Neural crest cell (in vitro differentiated cells): ENCODE data around the gene ATP9A. TPM values are rescaled to one million over a fixed set of nuclear protein-coding genes. Genes with fewer than 3 reads are reported as not detected.
"Not testable (repeated sequence)": the region's sequence is repeated elsewhere in the genome, so short reads cannot be mapped to it uniquely, and the experiment has no call there.

Experiments
- DNase-seq: peaks from one replicate; pipeline ENCODE4 v3.0.0; 2021; ENCODE audit warnings: low read depth, mixed read lengths, low spot score
- H3K27ac Mint-ChIP-seq: one replicate; pipeline ENCODE4 v1.8.0; 2021; ENCODE audit warnings: mild to moderate bottlenecking, mixed read lengths; ENCODE audit not compliant: unreplicated experiment
- H3K27me3 Mint-ChIP-seq: 2 replicates; pipeline ENCODE4 v1.8.0; 2021; ENCODE audit warnings: low read depth, mild to moderate bottlenecking, mixed read lengths
- H3K36me3 Mint-ChIP-seq: 2 replicates; pipeline ENCODE4 v1.8.0; 2021; ENCODE audit warnings: low read depth, mild to moderate bottlenecking, mixed read lengths
- H3K4me1 Mint-ChIP-seq: 2 replicates; pipeline ENCODE4 v1.8.0; 2021; ENCODE audit warnings: mixed read lengths
- H3K4me3 Mint-ChIP-seq: one replicate; pipeline ENCODE4 v1.8.0; 2021; ENCODE audit warnings: mild to moderate bottlenecking, mixed read lengths
- H3K9me3 Mint-ChIP-seq: 2 replicates; pipeline ENCODE4 v1.8.0; 2021; ENCODE audit warnings: mixed read lengths
- CTCF ChIP-seq: fragments of 200-600 bp; sonication (generic); conservative IDR thresholded peaks from 2 replicates; pipeline ENCODE4 v1.5.0; 2021; ENCODE audit warnings: antibody characterized with exemption, mild to moderate bottlenecking
- total RNA-seq: library from RNA; stranded (reverse); gene quantifications from 2 replicates; pipeline ENCODE4 v1.2.1, GENCODE V29; 2021

The ATP9A gene
- total RNA-seq, 1 donor from 2014 or later, result 39.0 TPM

GRCh38 chr20:51727872-51728271 lies 40.3 kb downstream of the ATP9A start:
- no peak for DNase-seq
- Mint-ChIP-seq H3K9me3 (no peaks in the 10 kb centered on the region), H3K36me3 (peaks cover 8% of the 10 kb centered on the region), H3K4me3 (no peak overlapping the region), H3K27ac (no peak overlapping the region), H3K27me3 (no peaks in the 10 kb centered on the region), H3K4me1 (peaks cover 13% of the 10 kb centered on the region)
- TF ChIP-seq CTCF, result no peak

GRCh38 chr20:51725584-51726176 lies 42.5 kb downstream of the ATP9A start:
- no peak for DNase-seq
- Mint-ChIP-seq H3K4me3 (no peak overlapping the region), H3K36me3 (peaks cover 19% of the 10 kb centered on the region), H3K27me3 (no peaks in the 10 kb centered on the region), H3K4me1 (peaks cover 15% of the 10 kb centered on the region), H3K9me3 (no peaks in the 10 kb centered on the region), H3K27ac (no peak overlapping the region)
- TF ChIP-seq CTCF, result no peak

- H3K4me3 Mint-ChIP-seq, H3K9me3 Mint-ChIP-seq, H3K27me3 Mint-ChIP-seq, H3K27ac Mint-ChIP-seq, DNase-seq: not testable (repeated sequence)
- H3K36me3 Mint-ChIP-seq, result peaks cover 22% of the 10 kb centered on the region
- peaks cover 15% of the 10 kb centered on the region for H3K4me1 Mint-ChIP-seq
These were observed 45.2 kb downstream of the ATP9A start for GRCh38 chr20:51723026-51723425.

- Mint-ChIP-seq H3K4me1 (peaks cover 15% of the 10 kb centered on the region), H3K27ac (peak overlapping the region; percentile 51)
These were observed 45.9 kb downstream of the ATP9A start for GRCh38 chr20:51722246-51722645.

GRCh38 chr20:51720854-51721253 lies 47.3 kb downstream of the ATP9A start:
- peaks cover 23% of the 10 kb centered on the region for H3K36me3 Mint-ChIP-seq
- no peak overlapping the region for H3K27ac Mint-ChIP-seq
- no peak overlapping the region for H3K4me3 Mint-ChIP-seq
- no peak for TF ChIP-seq CTCF
- DNase-seq, result no peak
- H3K27me3 Mint-ChIP-seq, result no peaks in the 10 kb centered on the region
- peaks cover 15% of the 10 kb centered on the region for H3K4me1 Mint-ChIP-seq
- no peaks in the 10 kb centered on the region for H3K9me3 Mint-ChIP-seq

More at GRCh38 chr20:51722246-51722645, 45.9 kb downstream of the ATP9A start:
- not testable (repeated sequence) for DNase-seq, H3K4me3 Mint-ChIP-seq, H3K27me3 Mint-ChIP-seq, H3K9me3 Mint-ChIP-seq
- H3K36me3 Mint-ChIP-seq, result peaks cover 23% of the 10 kb centered on the region

GRCh38 chr20:51720384-51720783 lies 47.8 kb downstream of the ATP9A start:
- H3K4me3 Mint-ChIP-seq, result no peak overlapping the region
- H3K36me3 Mint-ChIP-seq, result peaks cover 23% of the 10 kb centered on the region
- no peak overlapping the region for H3K27ac Mint-ChIP-seq
- no peak for TF ChIP-seq CTCF
- H3K27me3 Mint-ChIP-seq, result no peaks in the 10 kb centered on the region
- peaks cover 15% of the 10 kb centered on the region for H3K4me1 Mint-ChIP-seq
- no peaks in the 10 kb centered on the region for H3K9me3 Mint-ChIP-seq
- no peak for DNase-seq
